AML-193 (cell line): ENCODE data around the gene FUT8.
"Not testable (repeated sequence)": the region's sequence is repeated elsewhere in the genome, so short reads cannot be mapped to it uniquely, and the experiment has no call there.

Experiments
- DNase-seq, 2 experiments: peaks; one replicate each; lab custom pipeline; 2025; lab: John Stamatoyannopoulos, UW

Gene FUT8

GRCh38 chr14:65453807-65454480 is 41.4 kb downstream of the FUT8 start:
- DNase-seq = no peak

DNA sequence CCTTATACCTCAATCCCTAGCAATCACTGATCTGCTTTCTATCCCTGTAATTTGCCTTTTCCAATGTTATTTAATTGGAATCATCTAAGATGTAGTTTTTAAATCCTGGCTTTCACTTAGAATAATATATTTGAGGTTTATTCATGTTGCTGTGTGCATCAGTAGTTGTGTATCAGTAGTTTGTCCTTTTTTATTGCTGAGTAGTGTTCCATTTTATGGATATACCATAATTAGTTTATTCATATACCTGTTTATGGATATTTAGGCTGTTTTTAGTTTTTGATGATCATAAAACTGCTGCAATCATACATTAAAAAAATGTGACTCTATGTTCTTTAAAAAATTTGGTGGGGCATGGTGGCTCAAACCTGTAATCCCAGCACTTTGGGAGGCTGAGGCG is 43.7 kb downstream of the FUT8 start:
- no peak for DNase-seq

DNA sequence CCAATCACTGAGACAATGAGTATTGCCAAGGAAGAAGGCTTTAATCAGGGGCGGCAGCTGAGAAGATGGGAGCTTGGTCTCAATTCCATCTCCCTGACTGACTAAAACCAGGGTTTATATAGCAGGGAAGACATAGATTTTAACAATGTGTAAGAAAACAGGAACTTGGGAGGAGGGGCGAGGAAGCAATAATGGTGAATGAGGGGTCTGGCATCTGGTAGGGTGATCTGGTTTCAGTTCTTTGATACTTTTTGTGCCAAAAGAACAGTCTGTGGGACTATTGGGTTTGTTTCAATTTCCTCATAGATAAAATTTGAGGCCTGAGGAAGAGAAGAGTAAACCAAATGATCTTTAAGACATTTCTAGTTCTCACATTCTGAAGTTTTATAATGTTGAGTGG is 49.2 kb downstream of the FUT8 start:
- DNase-seq = no peak

DNA sequence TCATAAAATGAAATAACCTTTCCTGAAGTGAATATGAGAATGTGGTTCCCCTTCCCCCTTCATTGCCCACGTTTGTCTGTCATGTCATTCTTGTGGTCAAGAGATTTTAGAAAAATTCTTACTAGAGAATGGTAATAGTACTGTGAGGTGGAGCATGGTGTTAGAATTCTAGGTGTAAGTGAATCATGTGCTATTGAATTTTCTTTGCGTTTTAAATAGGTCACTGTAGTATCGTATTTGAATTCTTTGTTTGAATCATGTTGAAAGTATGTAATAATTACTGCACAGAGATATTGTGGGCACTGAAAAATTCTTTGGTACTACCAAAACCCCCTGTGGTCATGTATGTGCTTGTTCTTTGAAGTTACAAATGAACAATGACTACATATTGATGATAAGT is 49.9 kb downstream of the FUT8 start:
- no peak for DNase-seq

DNA sequence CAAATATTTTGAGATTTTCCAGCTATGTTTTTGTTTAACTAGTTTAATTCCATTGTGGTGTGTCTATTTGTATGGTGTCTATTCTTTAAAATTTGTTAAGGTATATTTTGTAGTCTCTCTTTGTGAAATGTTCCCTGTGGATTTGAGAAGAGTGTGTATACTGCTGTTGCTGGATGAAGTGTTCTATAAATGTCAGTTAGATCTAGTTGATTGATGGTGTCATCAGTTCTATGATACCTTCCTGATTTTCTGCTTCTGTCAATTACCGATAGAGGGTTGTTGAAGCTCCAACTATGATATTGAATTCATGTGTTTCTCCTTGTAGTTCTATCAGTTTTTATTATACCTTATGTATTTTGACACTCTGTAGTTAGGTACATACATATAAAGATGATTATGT is 53.1 kb downstream of the FUT8 start:
- DNase-seq = no peak

- not testable (repeated sequence) for DNase-seq
Measured at GRCh38 chr14:65467926-65468325, 55.4 kb downstream of the FUT8 start.

DNA sequence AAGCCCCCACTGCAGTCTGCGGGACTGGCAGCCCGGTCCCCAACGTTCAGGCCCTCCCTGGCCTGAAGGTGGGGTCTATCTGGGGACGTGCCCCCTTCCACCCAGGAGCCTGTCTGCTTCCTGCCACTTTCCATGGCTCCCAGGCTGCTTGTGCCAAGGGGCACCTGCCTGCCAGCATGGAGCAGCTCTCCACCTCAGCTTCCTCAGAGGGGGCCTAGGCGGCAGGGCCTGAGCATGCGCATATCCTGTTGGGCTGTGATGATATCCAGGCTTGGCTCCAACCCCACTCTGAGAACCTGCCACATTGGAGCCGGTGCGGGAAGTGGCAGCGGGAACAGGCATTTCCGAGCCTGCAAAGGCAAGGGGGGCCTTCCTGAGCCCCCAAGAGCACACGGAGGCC is 57.4 kb downstream of the FUT8 start:
- no peak for DNase-seq

- no peak for DNase-seq
Measured at GRCh38 chr14:65470404-65470880, 57.9 kb downstream of the FUT8 start.

DNA sequence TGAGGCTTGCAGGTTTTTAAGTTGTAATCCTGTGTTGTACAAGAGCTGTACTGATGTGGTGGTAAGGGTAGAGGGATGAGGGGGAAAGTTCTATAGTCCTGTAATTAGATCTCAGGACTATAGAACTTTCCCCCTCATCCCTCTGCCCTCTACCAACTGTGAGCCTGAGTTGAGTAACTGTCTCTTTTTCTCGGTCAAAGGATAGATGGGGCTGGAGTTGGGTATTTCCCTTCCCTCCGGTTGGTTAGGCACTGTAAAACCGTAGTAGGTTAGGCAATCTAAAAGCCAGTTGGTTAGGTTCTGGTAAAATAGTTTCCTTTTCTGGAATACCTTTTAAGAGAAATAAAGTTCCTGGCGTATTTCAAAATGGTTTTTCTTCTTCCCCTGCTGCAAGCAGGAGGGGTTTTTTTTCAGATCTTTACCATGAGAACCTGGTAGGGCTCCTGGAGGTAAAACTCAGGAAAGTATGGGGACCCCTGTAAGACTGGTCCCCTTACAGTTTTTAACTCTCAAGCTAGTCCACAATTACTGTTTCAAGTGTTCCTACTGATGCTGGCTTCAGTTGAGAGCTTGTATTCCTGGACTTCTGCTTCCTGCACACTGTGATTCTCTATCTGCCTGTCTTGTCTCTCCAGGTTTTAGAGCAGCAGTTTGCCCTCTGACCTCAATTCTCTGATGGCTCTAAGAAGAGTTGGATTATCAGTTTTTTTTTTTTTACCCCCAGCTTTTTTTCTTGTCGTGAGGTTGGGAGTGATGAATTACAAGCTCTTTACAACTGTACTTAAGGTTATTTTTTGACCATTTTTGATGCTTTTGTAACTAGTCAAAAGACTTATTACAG is 58.7 kb downstream of the FUT8 start:
- no peak for DNase-seq

- DNase-seq = no peak
Measured at GRCh38 chr14:65472189-65472588, 59.7 kb downstream of the FUT8 start.

GRCh38 chr14:65476273-65476941 is 63.9 kb downstream of the FUT8 start:
- DNase-seq = no peak

GRCh38 chr14:65476942-65477318 is 64.4 kb downstream of the FUT8 start:
- DNase-seq = no peak

- no peak for DNase-seq
Measured at GRCh38 chr14:65478017-65478416, 65.5 kb downstream of the FUT8 start.

- no peak for DNase-seq
Measured at GRCh38 chr14:65478596-65478995, 66.1 kb downstream of the FUT8 start.

GRCh38 chr14:65479386-65479785 is 66.9 kb downstream of the FUT8 start:
- DNase-seq = no peak

DNA sequence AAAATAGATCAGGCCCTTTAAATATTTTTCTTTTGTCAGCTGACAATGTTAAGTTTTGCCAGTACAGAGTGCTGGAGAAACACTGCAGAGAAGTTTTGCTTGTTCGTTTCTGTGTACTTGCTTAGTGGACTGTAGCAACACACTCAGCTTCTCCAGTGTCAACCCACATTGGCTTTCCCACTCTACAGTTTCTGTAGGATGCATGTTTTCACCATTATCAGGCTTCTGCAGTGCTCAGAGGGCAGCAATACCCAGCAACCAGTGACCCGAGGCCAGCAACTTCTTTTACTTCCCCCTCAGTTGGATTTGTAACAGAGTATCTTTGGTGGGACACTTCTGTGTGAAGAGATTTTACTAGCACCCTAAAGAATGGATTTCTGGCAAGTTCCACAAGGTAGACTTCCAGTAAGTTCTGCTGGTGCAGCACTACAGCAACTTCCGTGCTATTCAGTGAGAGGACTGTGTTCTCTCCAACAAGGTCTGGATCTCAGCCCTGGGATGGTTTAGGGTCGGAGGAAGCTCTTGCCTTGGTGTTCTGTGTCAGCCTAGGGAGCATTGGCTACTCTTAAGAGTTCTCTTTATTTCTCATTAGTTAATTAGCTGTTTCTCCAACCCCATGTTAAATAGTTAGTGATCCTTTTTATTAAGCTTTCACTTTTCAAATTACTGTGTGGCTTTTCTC is 70.4 kb downstream of the FUT8 start:
- no peak for DNase-seq

DNA sequence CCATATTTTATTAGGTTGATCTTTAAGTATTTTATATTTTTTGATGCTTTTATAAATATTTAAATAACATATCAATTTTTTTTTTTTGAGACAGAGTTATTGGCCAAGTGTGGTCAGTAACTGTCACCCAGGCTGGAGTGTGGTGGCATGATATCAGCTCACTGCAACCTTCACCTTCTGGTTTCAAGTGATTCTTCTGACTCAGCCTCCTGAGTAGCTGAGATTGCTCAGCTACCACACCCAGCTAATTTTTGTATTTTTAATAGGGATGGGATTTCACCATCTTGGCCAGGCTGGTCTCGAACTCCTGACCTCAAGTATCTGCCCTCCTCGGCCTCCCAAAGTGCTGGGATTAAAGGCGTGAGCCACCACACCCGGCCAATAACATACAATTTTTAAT is 71.1 kb downstream of the FUT8 start:
- DNase-seq = no peak

- no peak for DNase-seq
Measured at GRCh38 chr14:65485516-65485915, 73.0 kb downstream of the FUT8 start.

GRCh38 chr14:65486863-65487262 is 74.3 kb downstream of the FUT8 start:
- no peak for DNase-seq

GRCh38 chr14:65487783-65488494 is 75.4 kb downstream of the FUT8 start:
- DNase-seq = no peak

DNA sequence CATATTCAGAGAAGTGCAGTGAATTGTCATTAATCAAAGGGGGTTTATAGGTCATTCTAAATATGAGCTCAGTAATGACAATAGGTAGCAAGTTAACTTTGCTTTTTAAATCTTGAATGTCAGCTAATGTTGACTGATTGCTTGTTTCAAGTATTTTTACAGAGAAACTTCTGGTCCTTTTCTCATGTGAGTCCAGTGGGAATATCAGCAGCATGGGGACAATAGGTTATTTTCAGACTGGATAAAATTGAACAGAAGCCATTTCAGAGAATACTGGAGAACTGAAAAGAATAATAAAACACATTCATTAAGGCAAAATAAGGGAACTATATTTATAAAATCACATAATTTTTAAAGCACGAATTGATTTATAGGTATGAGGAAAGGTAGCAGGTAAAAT is 78.7 kb downstream of the FUT8 start:
- DNase-seq = no peak

GRCh38 chr14:65492266-65492665 is 79.7 kb downstream of the FUT8 start:
- DNase-seq = peak; percentile 3 to 21
